GM18498 (cell line): ENCODE results near the gene IQGAP1.
"Not testable (repeated sequence)": the region's sequence is repeated elsewhere in the genome, so short reads cannot be mapped to it uniquely, and the experiment has no call there.

ENCODE experiments used
- ATAC-seq: cut with Tn5 transposase; IDR thresholded peaks from one replicate; pipeline ENCODE4 v1.9.1; 2021; ENCODE audit warnings: mild to moderate bottlenecking, moderate library complexity; ENCODE audit not compliant: unreplicated experiment

The IQGAP1 gene

GRCh38 chr15:90482124-90483011, 94.3 kb downstream of the IQGAP1 start:
- no peak for ATAC-seq

DNA sequence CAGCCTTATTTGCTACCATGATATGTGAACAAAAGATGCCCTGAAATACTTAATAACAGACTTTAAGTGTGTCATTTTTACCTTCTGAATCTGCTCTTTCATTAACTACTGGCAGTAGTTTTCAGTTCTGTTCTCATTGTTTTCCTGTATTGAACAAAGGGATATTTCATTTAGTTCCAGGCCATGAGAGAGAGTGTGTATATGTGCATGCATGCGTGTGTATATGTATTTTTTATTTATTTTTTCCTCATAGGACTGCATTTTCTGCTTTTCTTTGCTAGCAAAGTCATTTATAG, 94.9 kb downstream of the IQGAP1 start:
- no peak for ATAC-seq

DNA sequence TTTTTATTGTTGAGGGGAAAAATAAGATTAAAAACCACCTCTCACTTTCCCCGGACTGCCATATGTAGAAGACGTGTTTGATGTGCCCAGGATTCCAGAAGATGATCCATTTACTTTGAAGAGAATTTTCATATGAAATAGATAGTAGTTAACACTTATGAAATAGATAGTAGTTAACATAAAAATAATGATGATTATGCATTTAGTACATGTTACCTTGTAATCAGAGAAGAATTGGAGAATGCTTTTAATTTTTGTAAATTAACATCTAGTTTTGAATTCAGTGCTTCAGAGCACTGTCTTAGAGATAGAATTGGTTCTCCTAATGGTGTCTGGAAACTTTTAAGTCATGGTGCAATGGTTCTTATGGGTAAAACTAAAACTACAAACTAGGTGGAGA, 95.6 kb downstream of the IQGAP1 start:
- ATAC-seq = no peak

- no peak for ATAC-seq
Measured at GRCh38 chr15:90487186-90487585, 99.1 kb downstream of the IQGAP1 start.

DNA sequence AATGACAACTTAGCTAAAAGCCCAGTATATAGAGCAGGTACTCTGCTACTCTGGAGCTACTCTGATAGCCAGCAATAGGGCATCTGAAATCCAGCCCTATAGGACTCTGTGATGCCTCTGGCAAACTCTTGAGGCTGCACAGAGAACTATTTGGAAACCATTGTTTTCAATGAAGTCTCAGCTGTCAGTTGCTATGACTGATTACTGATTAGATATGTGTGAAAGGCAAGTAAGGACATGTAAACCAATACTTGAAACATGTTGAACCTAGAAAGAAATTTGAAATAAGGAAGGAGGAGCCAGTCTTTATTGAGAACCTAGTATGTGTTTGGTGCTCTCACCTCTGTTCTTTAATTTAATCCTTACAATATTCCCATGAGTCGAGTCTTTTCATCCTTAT, 101.5 kb downstream of the IQGAP1 start:
- no peak for ATAC-seq

DNA sequence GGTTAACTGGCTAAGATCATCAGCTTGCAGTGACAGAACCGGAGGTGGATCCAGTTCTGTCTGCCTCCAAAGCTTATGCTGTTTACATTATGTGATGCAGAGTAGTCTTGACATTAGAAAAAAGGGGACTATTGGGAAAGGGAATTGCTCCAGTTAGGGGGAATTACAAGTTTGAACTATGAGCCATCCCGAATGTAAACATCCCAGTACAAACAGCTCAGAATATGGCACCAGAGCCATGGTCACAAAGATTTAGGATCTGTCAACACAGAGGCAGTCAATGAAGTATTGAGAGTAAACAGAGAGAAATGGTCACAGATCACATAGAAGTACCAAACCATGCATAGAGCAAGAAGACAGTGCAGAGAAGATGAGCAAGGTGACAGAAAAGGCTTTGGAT, 101.9 kb downstream of the IQGAP1 start:
- no peak for ATAC-seq

GRCh38 chr15:90493647-90494046, 105.6 kb downstream of the IQGAP1 start:
- no peak for ATAC-seq

DNA sequence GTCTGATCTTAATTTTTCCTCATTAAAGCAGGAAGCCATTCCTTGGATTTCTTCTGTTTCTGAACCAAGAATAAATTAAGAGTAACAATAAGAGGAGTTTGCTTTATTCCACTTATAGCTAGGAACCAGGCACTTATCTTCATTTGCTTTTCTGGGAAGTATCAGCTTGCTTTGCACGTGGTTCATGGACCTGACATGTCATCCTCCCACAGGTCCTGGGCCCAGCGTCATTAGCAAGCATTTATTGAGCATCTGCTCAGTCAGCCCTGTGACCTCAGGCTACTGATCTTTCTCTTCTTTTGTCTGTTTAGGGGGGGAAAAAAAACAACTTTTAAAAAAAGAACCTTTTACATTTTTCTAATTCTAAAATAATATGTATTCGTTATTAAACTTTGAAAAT, 107.0 kb downstream of the IQGAP1 start:
- ATAC-seq = no peak

DNA sequence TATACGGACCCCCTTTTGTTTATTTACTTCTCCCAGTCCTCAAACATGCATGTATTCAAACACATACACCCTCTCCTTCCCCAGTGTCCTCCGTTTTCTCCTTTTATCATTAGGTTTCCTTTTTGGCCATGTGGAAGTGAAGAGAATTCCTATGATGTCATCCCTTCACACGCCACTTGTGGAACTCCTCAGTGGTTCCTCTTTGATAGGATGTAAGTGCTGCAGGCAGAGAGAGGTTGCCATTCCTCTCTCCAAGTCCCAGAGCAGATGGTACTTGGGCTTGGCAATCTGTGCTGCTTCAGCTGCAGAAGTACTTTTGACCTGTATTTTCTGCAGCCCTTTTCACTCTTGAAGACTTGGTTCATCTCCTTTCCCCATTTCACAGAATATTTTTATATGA, 108.7 kb downstream of the IQGAP1 start:
- no peak for ATAC-seq

DNA sequence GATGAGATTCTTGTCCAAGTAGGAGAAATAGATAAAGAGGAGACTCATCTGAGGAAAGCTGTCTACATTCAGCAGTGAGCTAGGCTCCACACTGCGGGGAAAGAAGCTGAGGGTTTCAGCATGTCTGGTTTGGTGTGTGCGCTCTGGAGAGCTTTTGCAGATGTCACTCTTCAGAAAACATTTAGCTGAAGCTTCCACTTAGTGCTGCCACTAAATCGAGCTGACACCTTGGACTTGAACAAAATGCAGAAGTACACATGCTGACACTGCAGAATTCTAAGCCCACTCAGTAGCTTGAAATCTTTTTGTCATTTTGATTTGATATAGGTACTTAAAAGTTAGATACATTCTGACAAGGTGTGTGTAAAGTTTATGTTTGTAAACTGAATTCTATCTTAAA, 109.3 kb downstream of the IQGAP1 start:
- no peak for ATAC-seq

GRCh38 chr15:90497912-90498311, 109.9 kb downstream of the IQGAP1 start:
- ATAC-seq = no peak

GRCh38 chr15:90500171-90500570, 112.1 kb downstream of the IQGAP1 start:
- ATAC-seq = no peak

- no peak for ATAC-seq
Measured at GRCh38 chr15:90501898-90502297, 113.9 kb downstream of the IQGAP1 start.

DNA sequence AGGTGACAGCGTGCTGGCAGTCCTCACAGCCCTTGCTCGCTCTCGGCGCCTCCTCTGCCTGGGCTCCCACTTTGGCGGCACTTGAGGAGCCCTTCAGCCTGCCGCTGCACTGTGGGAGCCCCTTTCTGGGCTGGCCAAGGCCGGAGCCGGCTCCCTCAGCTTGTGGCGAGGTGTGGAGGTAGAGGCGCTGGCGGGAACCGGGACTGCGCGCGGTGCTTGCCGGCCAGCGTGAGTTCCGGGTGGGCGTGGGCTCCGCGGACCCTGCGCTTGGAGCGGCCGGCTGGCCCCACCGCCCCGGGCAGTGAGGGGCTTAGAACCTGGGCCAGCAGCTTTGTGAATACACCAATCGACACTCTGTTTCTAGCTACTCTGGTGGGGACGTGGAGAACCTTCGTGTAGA, 122.7 kb downstream of the IQGAP1 start:
- not testable (repeated sequence) for ATAC-seq

- ATAC-seq = not testable (repeated sequence)
Measured at GRCh38 chr15:90511211-90511618, 123.2 kb downstream of the IQGAP1 start.

GRCh38 chr15:90512276-90512675, 124.2 kb downstream of the IQGAP1 start:
- no peak for ATAC-seq

DNA sequence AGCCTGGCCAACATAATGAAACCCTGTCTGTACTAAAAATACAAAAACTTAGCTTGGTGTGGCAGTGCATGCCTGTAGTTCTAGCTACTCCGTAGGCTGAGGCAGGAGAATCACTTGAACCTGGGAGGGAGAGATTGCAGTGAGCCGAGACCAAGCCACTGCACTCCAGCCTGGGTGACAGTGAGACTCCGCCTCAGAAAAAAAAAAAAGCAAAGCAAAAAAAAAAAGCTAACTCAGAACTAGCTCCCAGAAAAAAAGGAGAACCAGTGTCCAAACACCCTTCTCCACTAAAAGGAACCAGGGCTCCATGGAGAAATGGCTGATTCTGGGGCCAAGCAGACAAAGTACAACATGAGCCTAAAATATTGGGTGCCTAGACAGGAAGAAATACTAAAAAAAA, 124.9 kb downstream of the IQGAP1 start:
- ATAC-seq = no peak

GRCh38 chr15:90513448-90513847, 125.4 kb downstream of the IQGAP1 start:
- no peak for ATAC-seq

DNA sequence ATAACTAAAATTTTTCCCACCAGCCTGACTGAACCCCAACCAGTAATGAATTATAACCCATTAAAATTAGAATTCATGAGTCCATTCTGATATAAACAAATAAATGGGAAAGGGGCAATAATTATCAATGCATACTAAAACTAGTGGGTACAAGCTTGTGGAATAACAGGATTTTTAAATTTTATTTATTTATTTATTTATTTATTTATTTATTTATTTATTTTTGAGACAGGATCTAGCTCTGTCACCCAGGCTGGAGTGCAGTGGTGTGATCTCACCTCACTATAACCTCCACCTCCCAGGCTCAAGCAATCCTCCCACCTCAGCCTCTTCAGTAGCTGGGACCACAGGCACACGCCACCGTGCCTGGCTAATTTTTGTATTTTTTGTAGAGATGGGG, 125.9 kb downstream of the IQGAP1 start:
- not testable (repeated sequence) for ATAC-seq

DNA sequence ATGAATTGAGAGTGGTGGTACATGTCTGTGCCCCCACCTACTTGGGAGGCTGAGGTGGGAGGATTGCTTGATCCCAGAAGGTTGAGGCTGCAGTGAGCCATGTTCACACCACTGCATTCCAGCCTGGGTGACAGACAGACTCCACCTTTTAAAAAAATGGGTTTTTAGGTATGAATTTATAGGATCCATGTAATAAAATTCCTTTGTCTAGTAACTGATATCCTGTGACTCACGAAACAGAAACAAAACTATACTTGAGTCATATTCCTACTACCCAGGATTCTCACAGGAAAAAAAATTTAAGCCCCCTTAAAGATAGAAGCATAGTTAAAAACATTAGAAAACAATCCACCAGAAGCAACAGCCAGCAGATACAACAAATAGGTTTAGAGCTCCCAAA, 131.6 kb downstream of the IQGAP1 start:
- ATAC-seq = no peak

GRCh38 chr15:90520365-90520764, 132.3 kb downstream of the IQGAP1 start:
- no peak for ATAC-seq

DNA sequence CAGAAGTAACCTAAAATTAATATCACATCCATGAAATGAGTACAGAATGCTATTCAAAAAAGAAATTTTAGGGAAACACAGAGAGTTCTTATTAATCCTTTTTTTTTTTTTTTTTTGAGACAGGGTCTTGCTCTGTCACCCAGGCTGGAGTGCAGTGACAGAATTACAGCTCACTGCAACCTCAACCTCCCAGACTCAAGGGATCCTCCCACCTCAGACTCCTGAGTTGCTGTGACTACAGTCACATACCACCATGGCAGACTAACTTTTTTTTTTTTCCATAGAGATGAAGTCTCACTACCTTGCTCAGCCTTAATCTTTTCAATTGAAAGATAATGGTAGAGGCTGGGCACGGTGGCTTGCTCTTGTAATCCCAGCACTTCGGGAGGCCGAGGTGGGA, 135.3 kb downstream of the IQGAP1 start:
- no peak for ATAC-seq
